ENCODE data around the gene LTA.

DNA sequence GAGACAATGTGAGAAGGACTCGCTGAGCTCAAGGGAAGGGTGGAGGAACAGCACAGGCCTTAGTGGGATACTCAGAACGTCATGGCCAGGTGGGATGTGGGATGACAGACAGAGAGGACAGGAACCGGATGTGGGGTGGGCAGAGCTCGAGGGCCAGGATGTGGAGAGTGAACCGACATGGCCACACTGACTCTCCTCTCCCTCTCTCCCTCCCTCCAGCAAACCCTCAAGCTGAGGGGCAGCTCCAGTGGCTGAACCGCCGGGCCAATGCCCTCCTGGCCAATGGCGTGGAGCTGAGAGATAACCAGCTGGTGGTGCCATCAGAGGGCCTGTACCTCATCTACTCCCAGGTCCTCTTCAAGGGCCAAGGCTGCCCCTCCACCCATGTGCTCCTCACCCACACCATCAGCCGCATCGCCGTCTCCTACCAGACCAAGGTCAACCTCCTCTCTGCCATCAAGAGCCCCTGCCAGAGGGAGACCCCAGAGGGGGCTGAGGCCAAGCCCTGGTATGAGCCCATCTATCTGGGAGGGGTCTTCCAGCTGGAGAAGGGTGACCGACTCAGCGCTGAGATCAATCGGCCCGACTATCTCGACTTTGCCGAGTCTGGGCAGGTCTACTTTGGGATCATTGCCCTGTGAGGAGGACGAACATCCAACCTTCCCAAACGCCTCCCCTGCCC, 4.9 kb downstream of the LTA start:
- no peak for TF ChIP-seq GABPA (IDR thresholded peaks at IDR 0.05; ENCODE audit: low read depth)
- TF ChIP-seq POLR2AphosphoS5 (IDR thresholded peaks at IDR 0.05; ENCODE audit: low read depth, low read length), result no peak
- TF ChIP-seq RCOR1 (IDR thresholded peaks at IDR 0.05; ENCODE audit: low read length), result no peak
- TF ChIP-seq, protein P1, sequence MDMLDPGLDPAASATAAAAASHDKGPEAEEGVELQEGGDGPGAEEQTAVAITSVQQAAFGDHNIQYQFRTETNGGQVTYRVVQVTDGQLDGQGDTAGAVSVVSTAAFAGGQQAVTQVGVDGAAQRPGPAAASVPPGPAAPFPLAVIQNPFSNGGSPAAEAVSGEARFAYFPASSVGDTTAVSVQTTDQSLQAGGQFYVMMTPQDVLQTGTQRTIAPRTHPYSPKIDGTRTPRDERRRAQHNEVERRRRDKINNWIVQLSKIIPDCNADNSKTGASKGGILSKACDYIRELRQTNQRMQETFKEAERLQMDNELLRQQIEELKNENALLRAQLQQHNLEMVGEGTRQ (IDR thresholded peaks at IDR 0.05; ENCODE audit: borderline replicate concordance, low read depth, low read length), result no peak
- TF ChIP-seq TEAD4 (IDR thresholded peaks at IDR 0.05; ENCODE audit: borderline replicate concordance, insufficient read depth), result no peak
- TF ChIP-seq CHD2 (IDR thresholded peaks at IDR 0.05; ENCODE audit: low read length, partially characterized antibody), result no peak
- TF ChIP-seq, protein P2, sequence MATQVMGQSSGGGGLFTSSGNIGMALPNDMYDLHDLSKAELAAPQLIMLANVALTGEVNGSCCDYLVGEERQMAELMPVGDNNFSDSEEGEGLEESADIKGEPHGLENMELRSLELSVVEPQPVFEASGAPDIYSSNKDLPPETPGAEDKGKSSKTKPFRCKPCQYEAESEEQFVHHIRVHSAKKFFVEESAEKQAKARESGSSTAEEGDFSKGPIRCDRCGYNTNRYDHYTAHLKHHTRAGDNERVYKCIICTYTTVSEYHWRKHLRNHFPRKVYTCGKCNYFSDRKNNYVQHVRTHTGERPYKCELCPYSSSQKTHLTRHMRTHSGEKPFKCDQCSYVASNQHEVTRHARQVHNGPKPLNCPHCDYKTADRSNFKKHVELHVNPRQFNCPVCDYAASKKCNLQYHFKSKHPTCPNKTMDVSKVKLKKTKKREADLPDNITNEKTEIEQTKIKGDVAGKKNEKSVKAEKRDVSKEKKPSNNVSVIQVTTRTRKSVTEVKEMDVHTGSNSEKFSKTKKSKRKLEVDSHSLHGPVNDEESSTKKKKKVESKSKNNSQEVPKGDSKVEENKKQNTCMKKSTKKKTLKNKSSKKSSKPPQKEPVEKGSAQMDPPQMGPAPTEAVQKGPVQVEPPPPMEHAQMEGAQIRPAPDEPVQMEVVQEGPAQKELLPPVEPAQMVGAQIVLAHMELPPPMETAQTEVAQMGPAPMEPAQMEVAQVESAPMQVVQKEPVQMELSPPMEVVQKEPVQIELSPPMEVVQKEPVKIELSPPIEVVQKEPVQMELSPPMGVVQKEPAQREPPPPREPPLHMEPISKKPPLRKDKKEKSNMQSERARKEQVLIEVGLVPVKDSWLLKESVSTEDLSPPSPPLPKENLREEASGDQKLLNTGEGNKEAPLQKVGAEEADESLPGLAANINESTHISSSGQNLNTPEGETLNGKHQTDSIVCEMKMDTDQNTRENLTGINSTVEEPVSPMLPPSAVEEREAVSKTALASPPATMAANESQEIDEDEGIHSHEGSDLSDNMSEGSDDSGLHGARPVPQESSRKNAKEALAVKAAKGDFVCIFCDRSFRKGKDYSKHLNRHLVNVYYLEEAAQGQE (IDR thresholded peaks at IDR 0.05; ENCODE audit: low read depth, low read length), result no peak
- TF ChIP-seq, protein P3, sequence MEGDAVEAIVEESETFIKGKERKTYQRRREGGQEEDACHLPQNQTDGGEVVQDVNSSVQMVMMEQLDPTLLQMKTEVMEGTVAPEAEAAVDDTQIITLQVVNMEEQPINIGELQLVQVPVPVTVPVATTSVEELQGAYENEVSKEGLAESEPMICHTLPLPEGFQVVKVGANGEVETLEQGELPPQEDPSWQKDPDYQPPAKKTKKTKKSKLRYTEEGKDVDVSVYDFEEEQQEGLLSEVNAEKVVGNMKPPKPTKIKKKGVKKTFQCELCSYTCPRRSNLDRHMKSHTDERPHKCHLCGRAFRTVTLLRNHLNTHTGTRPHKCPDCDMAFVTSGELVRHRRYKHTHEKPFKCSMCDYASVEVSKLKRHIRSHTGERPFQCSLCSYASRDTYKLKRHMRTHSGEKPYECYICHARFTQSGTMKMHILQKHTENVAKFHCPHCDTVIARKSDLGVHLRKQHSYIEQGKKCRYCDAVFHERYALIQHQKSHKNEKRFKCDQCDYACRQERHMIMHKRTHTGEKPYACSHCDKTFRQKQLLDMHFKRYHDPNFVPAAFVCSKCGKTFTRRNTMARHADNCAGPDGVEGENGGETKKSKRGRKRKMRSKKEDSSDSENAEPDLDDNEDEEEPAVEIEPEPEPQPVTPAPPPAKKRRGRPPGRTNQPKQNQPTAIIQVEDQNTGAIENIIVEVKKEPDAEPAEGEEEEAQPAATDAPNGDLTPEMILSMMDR (IDR thresholded peaks at IDR 0.05), result no peak
- no peak for TF ChIP-seq NRF1 (IDR thresholded peaks at IDR 0.05; ENCODE audit: low read depth, low read length)
- TF ChIP-seq SIN3A (IDR thresholded peaks at IDR 0.05; ENCODE audit: borderline replicate concordance, low read depth, low read length), result no peak
